ENCODE results near the gene SLC27A3.
A peak's percentile ranks its signal among the peaks of the same experiment; 100 is the strongest.

Gene SLC27A3

GRCh38 chr1:153774780-153775457 lies at the start of gene SLC27A3:
Gene SLC27A3, plus strand, starts transcription at chr1:153775407. Its CDS starts 91 bp downstream, at chr1:153775498.
- H3K27me3 Mint-ChIP-seq: no peaks in the 10 kb centered on the region
- H3K9me3 Mint-ChIP-seq: no peaks in the 10 kb centered on the region
- H3K4me3 Mint-ChIP-seq: peak within 1 kb of the TSS; percentile 82
- peaks cover 47% of the 10 kb centered on the region for H3K4me1 Mint-ChIP-seq
- peak within 1 kb of the TSS; percentile 85 for H3K27ac Mint-ChIP-seq
- peak; percentile 61 for ATAC-seq
- H3K36me3 Mint-ChIP-seq: peaks cover 30% of the 10 kb centered on the region

GRCh38 chr1:153727463-153728304 lies 47.5 kb upstream of the SLC27A3 start, which contains the start of gene INTS3:
Gene INTS3, plus strand, starts transcription at chr1:153728050. Its CDS starts 585 bp downstream, at chr1:153728635.
- H3K27me3 Mint-ChIP-seq: no peaks in the 10 kb centered on the region
- H3K9me3 Mint-ChIP-seq: no peaks in the 10 kb centered on the region
- peak within 1 kb of the TSS; percentile 91 for H3K27ac Mint-ChIP-seq
- H3K36me3 Mint-ChIP-seq: peaks cover 20% of the 10 kb centered on the region
- ATAC-seq: peak; percentile 99
- H3K4me3 Mint-ChIP-seq: peak within 1 kb of the TSS; percentile 86
- peaks cover 29% of the 10 kb centered on the region for H3K4me1 Mint-ChIP-seq

- Mint-ChIP-seq H3K27ac (peak overlapping the region; percentile 91), H3K4me1 (peaks cover 32% of the 10 kb centered on the region), H3K27me3 (no peaks in the 10 kb centered on the region), H3K9me3 (no peaks in the 10 kb centered on the region), H3K4me3 (peak overlapping the region; percentile 86), H3K36me3 (peaks cover 20% of the 10 kb centered on the region)
- no peak for ATAC-seq
Measured at GRCh38 chr1:153728305-153729066, 46.7 kb upstream of the SLC27A3 start.

- H3K27ac Mint-ChIP-seq: peak overlapping the region; percentile 91
- H3K4me3 Mint-ChIP-seq: peak overlapping the region; percentile 22
- H3K36me3 Mint-ChIP-seq: peaks cover 31% of the 10 kb centered on the region
- H3K9me3 Mint-ChIP-seq: no peaks in the 10 kb centered on the region
- H3K27me3 Mint-ChIP-seq: no peaks in the 10 kb centered on the region
- H3K4me1 Mint-ChIP-seq: peaks cover 52% of the 10 kb centered on the region
- no peak for ATAC-seq
Measured at GRCh38 chr1:153730468-153730988, 44.7 kb upstream of the SLC27A3 start.

- peaks cover 51% of the 10 kb centered on the region for H3K4me1 Mint-ChIP-seq
- ATAC-seq: no peak
- H3K9me3 Mint-ChIP-seq: no peaks in the 10 kb centered on the region
- H3K4me3 Mint-ChIP-seq: no peak overlapping the region
- H3K27me3 Mint-ChIP-seq: no peaks in the 10 kb centered on the region
- peak overlapping the region; percentile 91 for H3K27ac Mint-ChIP-seq
- peaks cover 34% of the 10 kb centered on the region for H3K36me3 Mint-ChIP-seq
Measured at GRCh38 chr1:153733970-153734369, 41.2 kb upstream of the SLC27A3 start.

- peaks cover 29% of the 10 kb centered on the region for H3K36me3 Mint-ChIP-seq
- ATAC-seq: no peak
- no peak overlapping the region for H3K4me3 Mint-ChIP-seq
- H3K27me3 Mint-ChIP-seq: no peaks in the 10 kb centered on the region
- H3K4me1 Mint-ChIP-seq: peaks cover 46% of the 10 kb centered on the region
- H3K9me3 Mint-ChIP-seq: no peaks in the 10 kb centered on the region
- H3K27ac Mint-ChIP-seq: peak overlapping the region; percentile 91
Measured at GRCh38 chr1:153734396-153735089, 40.7 kb upstream of the SLC27A3 start.

- no peaks in the 10 kb centered on the region for H3K9me3 Mint-ChIP-seq
- no peak overlapping the region for H3K4me3 Mint-ChIP-seq
- H3K36me3 Mint-ChIP-seq: peaks cover 28% of the 10 kb centered on the region
- no peaks in the 10 kb centered on the region for H3K27me3 Mint-ChIP-seq
- H3K27ac Mint-ChIP-seq: peak overlapping the region; percentile 91
- H3K4me1 Mint-ChIP-seq: peaks cover 44% of the 10 kb centered on the region
- ATAC-seq: no peak
Measured at GRCh38 chr1:153735090-153735420, 40.2 kb upstream of the SLC27A3 start.

GRCh38 chr1:153741986-153742385 lies 33.2 kb upstream of the SLC27A3 start:
- H3K4me1 Mint-ChIP-seq: peaks cover 38% of the 10 kb centered on the region

GRCh38 chr1:153742411-153743142 lies 32.6 kb upstream of the SLC27A3 start:
- no peaks in the 10 kb centered on the region for H3K9me3 Mint-ChIP-seq
- peak overlapping the region; percentile 99 for H3K27ac Mint-ChIP-seq
- H3K4me1 Mint-ChIP-seq: peaks cover 38% of the 10 kb centered on the region
- peaks cover 58% of the 10 kb centered on the region for H3K36me3 Mint-ChIP-seq
- H3K4me3 Mint-ChIP-seq: peak overlapping the region; percentile 72
- no peaks in the 10 kb centered on the region for H3K27me3 Mint-ChIP-seq
- ATAC-seq: peak; percentile 88

More at GRCh38 chr1:153741986-153742385, 33.2 kb upstream of the SLC27A3 start:
- H3K9me3 Mint-ChIP-seq: no peaks in the 10 kb centered on the region
- H3K27ac Mint-ChIP-seq: peak overlapping the region; percentile 99
- H3K36me3 Mint-ChIP-seq: peaks cover 55% of the 10 kb centered on the region
- no peak for ATAC-seq
- H3K4me3 Mint-ChIP-seq: peak overlapping the region; percentile 72
- no peaks in the 10 kb centered on the region for H3K27me3 Mint-ChIP-seq

GRCh38 chr1:153745417-153745816 lies 29.8 kb upstream of the SLC27A3 start:
- H3K27ac Mint-ChIP-seq: no peak overlapping the region
- peaks cover 49% of the 10 kb centered on the region for H3K4me1 Mint-ChIP-seq
- no peak for ATAC-seq
- no peaks in the 10 kb centered on the region for H3K27me3 Mint-ChIP-seq
- H3K36me3 Mint-ChIP-seq: peaks cover 78% of the 10 kb centered on the region
- no peak overlapping the region for H3K4me3 Mint-ChIP-seq
- H3K9me3 Mint-ChIP-seq: no peaks in the 10 kb centered on the region

- no peak for ATAC-seq
- Mint-ChIP-seq H3K36me3 (peaks cover 80% of the 10 kb centered on the region), H3K4me3 (no peak overlapping the region), H3K27me3 (no peaks in the 10 kb centered on the region), H3K9me3 (no peaks in the 10 kb centered on the region), H3K4me1 (peaks cover 52% of the 10 kb centered on the region), H3K27ac (no peak overlapping the region)
Measured at GRCh38 chr1:153746174-153746573, 29.0 kb upstream of the SLC27A3 start.

GRCh38 chr1:153748903-153749302 lies 26.3 kb upstream of the SLC27A3 start:
- Mint-ChIP-seq H3K9me3 (no peaks in the 10 kb centered on the region), H3K4me3 (no peak overlapping the region), H3K27me3 (no peaks in the 10 kb centered on the region), H3K36me3 (peaks cover 79% of the 10 kb centered on the region), H3K4me1 (peaks cover 27% of the 10 kb centered on the region), H3K27ac (peak overlapping the region; percentile 15)
- ATAC-seq: no peak

- H3K27ac Mint-ChIP-seq: peak overlapping the region; percentile 15
- peak; percentile 99 for ATAC-seq
- H3K4me3 Mint-ChIP-seq: no peak overlapping the region
- peaks cover 21% of the 10 kb centered on the region for H3K4me1 Mint-ChIP-seq
- H3K9me3 Mint-ChIP-seq: no peaks in the 10 kb centered on the region
- H3K36me3 Mint-ChIP-seq: peaks cover 80% of the 10 kb centered on the region
- no peaks in the 10 kb centered on the region for H3K27me3 Mint-ChIP-seq
Measured at GRCh38 chr1:153749408-153750005, 25.7 kb upstream of the SLC27A3 start.
